Tibial nerve (tissue), 4 donors: Measurements from ENCODE around the gene CCDC14.

Experiments
- CTCF ChIP-seq, 5 experiments: fragments of 200-600 bp in 3 of 5; fragments of 450-650 bp in 2 of 5; sonication (generic) in 3 of 5; IDR thresholded peaks; one replicate each; pipeline ENCODE4 v1.5.1; 2016 to 2019; ENCODE audit warnings: antibody characterized with exemption in 5 of 5, mild to moderate bottlenecking in 3 of 5, moderate library complexity in 2 of 5
- EP300 ChIP-seq, 2 donors: sonication (generic); formaldehyde crosslinking; IDR thresholded peaks; one replicate each; pipeline ENCODE4 v1.6.1; 2017; ENCODE audit warnings: antibody characterized with exemption in 2 of 2, mild to moderate bottlenecking in 1 of 2
- POLR2A ChIP-seq, 2 donors: fragments of 450-650 bp; IDR thresholded peaks; one replicate each; pipeline ENCODE4 v1.6.1; 2017; ENCODE audit warnings: antibody characterized with exemption in 2 of 2, mild to moderate bottlenecking in 2 of 2, moderate library complexity in 2 of 2

- TF ChIP-seq CTCF (IDR thresholded peaks at IDR 0.05): no peak
- no peak for TF ChIP-seq POLR2A (IDR thresholded peaks at IDR 0.05)
- no peak for TF ChIP-seq EP300 (IDR thresholded peaks at IDR 0.05)
Measured at GRCh38 chr3:123920383-123920782, 40.6 kb downstream of the CCDC14 start.
